ENCODE results near the gene TNFSF13. TPM values are rescaled to one million over a fixed set of nuclear protein-coding genes. Genes with fewer than 3 reads are reported as not detected.

Gene TNFSF13
- total and polyA plus RNA-seq, 2 of the 8 experiments (the other 6 are each of a cell fraction or from before 2014, with no cell fraction given), result 2.1 to 2.6 TPM

DNA sequence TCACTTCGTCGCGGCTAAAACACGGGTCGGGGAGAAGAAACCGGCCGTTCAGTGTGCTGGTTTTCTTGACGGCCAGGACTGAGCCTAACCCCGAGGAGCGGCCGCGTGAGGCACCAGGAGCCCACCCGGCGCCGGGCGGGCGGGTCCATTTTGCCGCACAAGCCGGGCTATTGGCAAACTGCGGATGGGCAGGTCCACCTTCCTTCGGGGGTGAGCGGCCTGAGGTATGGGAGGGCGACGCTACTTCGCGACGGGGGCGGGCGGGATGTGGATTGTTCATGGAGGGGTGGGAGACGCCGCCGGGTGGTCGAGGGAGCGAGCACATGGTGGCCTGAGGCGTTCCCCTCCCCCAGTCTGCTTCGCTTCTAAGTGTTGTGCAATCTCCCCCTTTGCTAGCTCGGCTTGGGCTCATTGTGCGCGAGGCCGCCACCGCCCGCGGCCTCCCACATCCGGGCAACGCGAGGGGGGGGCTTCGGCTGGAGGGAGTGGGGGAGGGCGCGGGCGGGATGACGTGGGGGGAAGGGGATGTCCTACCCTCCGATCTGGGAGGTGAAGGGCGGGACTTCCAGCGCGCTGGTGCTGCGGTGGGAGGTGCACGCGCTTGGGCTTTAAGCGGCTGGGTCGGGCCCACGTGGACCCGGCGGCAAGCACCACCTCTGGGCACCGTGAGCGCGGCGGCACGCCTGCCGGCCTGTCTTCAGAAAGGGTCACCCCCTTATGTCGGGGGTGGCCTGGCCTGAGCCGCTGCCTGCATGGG is 15.0 kb downstream of the TNFSF13 start (continued):
- TF ChIP-seq SIN3A (conservative IDR thresholded peaks at IDR 0.05 in 1 of 2, IDR thresholded peaks at IDR 0.05 in 1 of 2; ENCODE audit: low read depth in 1 of 2, low read length in 2 of 2) (peak in 1 of 2 experiments; percentile 90; a peak in 2 of 4 replicates), RFX5 (IDR thresholded peaks at IDR 0.05; ENCODE audit: borderline replicate concordance, low read depth, low read length) (no peak), SIX5 (IDR thresholded peaks at IDR 0.05; ENCODE audit: low read depth, low read length) (no peak), CEBPB (IDR thresholded peaks at IDR 0.05; ENCODE audit: low read depth, low read length) (peak; percentile 99), POU5F1 (IDR thresholded peaks at IDR 0.05; ENCODE audit: low read depth, low read length) (no peak), TBP (IDR thresholded peaks at IDR 0.05; ENCODE audit: low read depth, low read length) (peak; percentile 80; the same call in 1 of the 2 replicates), SIRT6 (IDR thresholded peaks at IDR 0.05; ENCODE audit: low read length) (peak; percentile 71), EP300 (IDR thresholded peaks at IDR 0.05; ENCODE audit: borderline replicate concordance in 1 of 2, low read depth in 2 of 2, low read length in 2 of 2) (0 out of 3 replicates have a peak, but pooled peaks of 1 of the 2 experiments have one; percentile 7), CTBP2 (IDR thresholded peaks at IDR 0.05; ENCODE audit: borderline replicate concordance, insufficient read depth, insufficient read length, low read length) (no peak), CHD2 (IDR thresholded peaks at IDR 0.05; ENCODE audit: low read length) (peak; percentile 29; the same call in 1 of the 2 replicates), KDM4A (IDR thresholded peaks at IDR 0.05; ENCODE audit: low read depth, low read length, severe bottlenecking) (no peak), SP1 (IDR thresholded peaks at IDR 0.05; ENCODE audit: low read depth, low read length) (no peak), KDM1A (IDR thresholded peaks at IDR 0.05; ENCODE audit: borderline replicate concordance, low read length) (no peak), TAF1 (IDR thresholded peaks at IDR 0.05; ENCODE audit: low read depth, low read length) (peak; percentile 77)
- TF ChIP-seq, protein P1, sequence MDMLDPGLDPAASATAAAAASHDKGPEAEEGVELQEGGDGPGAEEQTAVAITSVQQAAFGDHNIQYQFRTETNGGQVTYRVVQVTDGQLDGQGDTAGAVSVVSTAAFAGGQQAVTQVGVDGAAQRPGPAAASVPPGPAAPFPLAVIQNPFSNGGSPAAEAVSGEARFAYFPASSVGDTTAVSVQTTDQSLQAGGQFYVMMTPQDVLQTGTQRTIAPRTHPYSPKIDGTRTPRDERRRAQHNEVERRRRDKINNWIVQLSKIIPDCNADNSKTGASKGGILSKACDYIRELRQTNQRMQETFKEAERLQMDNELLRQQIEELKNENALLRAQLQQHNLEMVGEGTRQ (IDR thresholded peaks at IDR 0.05; ENCODE audit: low read length), result no peak
- TF ChIP-seq, protein P2, sequence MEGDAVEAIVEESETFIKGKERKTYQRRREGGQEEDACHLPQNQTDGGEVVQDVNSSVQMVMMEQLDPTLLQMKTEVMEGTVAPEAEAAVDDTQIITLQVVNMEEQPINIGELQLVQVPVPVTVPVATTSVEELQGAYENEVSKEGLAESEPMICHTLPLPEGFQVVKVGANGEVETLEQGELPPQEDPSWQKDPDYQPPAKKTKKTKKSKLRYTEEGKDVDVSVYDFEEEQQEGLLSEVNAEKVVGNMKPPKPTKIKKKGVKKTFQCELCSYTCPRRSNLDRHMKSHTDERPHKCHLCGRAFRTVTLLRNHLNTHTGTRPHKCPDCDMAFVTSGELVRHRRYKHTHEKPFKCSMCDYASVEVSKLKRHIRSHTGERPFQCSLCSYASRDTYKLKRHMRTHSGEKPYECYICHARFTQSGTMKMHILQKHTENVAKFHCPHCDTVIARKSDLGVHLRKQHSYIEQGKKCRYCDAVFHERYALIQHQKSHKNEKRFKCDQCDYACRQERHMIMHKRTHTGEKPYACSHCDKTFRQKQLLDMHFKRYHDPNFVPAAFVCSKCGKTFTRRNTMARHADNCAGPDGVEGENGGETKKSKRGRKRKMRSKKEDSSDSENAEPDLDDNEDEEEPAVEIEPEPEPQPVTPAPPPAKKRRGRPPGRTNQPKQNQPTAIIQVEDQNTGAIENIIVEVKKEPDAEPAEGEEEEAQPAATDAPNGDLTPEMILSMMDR (IDR thresholded peaks at IDR 0.05; ENCODE audit: control extremely low read depth in 1 of 3, insufficient read depth in 1 of 3, low read depth in 1 of 3, low read length in 3 of 3), result no peak
- TF ChIP-seq, protein P3, sequence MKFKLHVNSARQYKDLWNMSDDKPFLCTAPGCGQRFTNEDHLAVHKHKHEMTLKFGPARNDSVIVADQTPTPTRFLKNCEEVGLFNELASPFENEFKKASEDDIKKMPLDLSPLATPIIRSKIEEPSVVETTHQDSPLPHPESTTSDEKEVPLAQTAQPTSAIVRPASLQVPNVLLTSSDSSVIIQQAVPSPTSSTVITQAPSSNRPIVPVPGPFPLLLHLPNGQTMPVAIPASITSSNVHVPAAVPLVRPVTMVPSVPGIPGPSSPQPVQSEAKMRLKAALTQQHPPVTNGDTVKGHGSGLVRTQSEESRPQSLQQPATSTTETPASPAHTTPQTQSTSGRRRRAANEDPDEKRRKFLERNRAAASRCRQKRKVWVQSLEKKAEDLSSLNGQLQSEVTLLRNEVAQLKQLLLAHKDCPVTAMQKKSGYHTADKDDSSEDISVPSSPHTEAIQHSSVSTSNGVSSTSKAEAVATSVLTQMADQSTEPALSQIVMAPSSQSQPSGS (IDR thresholded peaks at IDR 0.05; ENCODE audit: low read length), result no peak; the same call in 1 of the 2 replicates

All from H1 (cell line).